Measurements from ENCODE around the gene PRDM16.

The PRDM16 gene

DNA sequence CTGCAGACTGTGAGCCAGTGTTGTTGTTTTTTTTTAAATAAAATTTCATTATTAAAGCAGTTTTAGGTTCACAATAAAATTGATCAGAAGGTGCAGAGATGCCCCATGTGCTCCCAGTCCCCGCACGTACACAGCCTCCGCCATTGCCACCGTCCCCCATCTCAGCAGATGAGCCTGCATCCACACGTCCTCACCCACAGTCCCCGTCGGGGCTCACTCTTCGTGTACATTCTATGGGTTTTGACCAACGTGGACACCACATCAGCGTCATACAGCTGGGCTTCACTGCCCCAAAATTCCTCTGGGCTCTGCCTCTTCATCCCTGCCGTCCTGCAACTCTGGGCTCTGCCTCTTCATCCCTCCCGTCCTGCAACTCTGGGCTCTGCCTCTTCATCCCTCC lies 373.9 kb downstream of the PRDM16 start:
- no peak for FAIRE-seq
- TF ChIP-seq, protein P1, sequence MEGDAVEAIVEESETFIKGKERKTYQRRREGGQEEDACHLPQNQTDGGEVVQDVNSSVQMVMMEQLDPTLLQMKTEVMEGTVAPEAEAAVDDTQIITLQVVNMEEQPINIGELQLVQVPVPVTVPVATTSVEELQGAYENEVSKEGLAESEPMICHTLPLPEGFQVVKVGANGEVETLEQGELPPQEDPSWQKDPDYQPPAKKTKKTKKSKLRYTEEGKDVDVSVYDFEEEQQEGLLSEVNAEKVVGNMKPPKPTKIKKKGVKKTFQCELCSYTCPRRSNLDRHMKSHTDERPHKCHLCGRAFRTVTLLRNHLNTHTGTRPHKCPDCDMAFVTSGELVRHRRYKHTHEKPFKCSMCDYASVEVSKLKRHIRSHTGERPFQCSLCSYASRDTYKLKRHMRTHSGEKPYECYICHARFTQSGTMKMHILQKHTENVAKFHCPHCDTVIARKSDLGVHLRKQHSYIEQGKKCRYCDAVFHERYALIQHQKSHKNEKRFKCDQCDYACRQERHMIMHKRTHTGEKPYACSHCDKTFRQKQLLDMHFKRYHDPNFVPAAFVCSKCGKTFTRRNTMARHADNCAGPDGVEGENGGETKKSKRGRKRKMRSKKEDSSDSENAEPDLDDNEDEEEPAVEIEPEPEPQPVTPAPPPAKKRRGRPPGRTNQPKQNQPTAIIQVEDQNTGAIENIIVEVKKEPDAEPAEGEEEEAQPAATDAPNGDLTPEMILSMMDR (IDR thresholded peaks at IDR 0.05; ENCODE audit: insufficient read depth, missing control alignments): no peak
- DNase-seq (ENCODE audit: insufficient read length, low spot score): no peak

DNA sequence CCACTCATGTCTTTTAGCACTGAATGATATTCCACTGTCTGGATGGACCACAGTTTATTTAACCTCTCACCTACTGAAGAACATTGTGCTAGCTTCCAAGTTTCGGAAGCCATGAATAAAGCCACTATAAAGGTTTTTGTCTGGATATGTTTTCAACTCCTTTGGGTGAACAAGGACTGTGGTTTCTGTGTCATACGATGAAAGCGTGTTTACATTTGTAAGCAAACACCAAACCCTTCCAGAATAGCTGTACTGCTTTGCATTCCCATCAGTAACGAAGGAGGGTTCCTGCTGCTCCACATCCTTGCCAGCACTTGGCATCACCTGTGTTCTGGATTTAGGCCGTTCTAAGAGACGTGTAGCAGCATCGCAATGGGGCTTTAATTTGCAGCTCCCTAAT lies 374.8 kb downstream of the PRDM16 start:
- DNase-seq (ENCODE audit: insufficient read length, low spot score): no peak
- no peak for FAIRE-seq
- TF ChIP-seq, protein P1 (IDR thresholded peaks at IDR 0.05; ENCODE audit: insufficient read depth, missing control alignments): no peak

DNA sequence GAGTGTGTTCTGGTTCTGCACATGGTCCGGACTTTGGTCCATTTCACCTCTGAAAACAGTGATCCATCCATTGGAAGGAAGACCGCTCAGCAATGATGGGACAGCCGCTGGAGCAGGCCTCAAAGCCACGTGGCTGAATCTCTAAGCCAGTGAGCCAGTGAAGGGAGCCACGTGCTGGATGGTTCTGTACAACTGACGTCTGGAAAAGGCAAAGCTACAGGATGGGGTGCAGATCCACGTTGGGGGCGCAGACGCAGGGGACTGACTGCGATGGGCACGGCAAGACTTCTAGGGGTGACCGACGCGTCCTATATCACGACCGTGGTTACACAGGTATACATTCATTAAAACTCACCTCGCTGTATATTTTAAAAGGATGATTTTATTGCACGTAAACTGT lies 375.3 kb downstream of the PRDM16 start:
- no peak for FAIRE-seq
- no peak for DNase-seq (ENCODE audit: insufficient read length, low spot score)
- TF ChIP-seq, protein P1 (IDR thresholded peaks at IDR 0.05; ENCODE audit: insufficient read depth, missing control alignments): no peak

DNA sequence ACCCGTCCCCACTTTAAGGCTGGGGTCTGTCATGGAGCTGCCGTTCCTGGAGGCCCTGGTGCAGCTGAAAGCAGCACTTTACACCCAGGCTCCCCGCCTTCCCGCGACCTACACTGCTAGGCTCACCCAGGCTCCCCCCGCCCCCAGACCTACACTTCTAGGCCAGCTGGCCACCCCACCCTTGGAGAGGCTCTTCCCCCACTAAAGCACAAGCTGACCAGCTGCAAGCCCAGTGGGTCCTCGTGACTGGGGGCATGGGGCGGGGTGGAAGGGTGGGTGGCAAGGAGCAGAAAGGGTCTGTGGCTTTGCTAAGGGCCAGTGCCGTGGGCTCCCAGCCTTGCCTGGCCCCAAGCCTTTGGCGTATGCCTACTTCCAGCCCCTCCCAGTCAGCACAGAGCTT lies 375.7 kb downstream of the PRDM16 start:
- no peak for FAIRE-seq
- TF ChIP-seq, protein P1 (IDR thresholded peaks at IDR 0.05; ENCODE audit: insufficient read depth, missing control alignments): no peak
- no peak for DNase-seq (ENCODE audit: insufficient read length, low spot score)

DNA sequence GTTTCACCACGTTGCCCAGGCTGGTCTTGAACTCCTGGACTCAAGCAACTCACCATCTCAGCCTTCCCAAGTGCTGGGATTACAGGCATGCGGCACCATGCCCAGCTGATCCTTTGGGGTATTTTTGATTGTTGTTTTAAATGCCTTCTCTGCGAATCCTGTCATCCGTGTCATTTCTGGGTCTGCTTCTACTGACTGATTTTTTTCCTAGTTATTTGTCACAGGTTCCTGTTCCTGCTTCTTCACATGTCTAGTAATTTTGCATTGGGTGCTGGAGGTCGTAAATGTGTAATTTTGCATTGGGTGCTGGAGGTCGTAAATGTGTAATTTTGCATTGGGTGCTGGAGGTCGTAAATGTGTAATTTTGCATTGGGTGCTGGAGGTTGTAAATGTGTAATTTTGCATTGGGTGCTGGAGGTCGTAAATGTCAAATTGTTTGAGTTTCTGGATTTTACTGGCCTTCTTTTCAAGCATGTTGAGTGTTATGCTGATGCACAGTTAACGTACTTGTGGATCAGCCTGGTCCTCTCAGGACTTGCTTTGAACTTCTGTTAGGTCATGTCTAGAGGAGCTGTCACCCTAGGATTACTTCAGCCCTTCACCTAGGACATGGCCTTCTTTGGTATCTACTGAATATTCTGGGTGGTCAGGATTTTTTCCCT lies 381.3 kb downstream of the PRDM16 start:
- FAIRE-seq (no peak), DNase-seq (ENCODE audit: insufficient read length, low spot score) (no peak)
- TF ChIP-seq, protein P1 (IDR thresholded peaks at IDR 0.05; ENCODE audit: insufficient read depth, missing control alignments): no peak

DNA sequence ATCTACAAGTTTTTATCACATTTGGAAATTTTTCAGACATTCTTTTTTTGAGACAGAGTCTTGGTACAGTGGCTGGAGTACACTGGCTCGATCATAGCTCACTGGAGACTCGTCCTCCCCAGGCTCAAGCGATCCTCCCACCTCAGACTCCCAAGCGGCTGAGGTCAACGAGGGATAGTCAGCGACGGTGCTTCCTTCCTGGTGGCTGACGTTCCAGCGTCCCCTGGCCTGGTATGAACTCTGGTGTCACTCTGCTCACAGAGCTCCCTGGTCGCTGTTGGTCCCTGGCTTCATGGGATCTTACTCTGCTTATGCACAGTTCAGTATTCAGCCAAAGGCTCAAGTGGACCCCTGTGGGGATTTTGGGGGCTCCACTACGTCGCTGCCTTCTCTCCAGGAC lies 382.0 kb downstream of the PRDM16 start:
- no peak for DNase-seq (ENCODE audit: insufficient read length, low spot score)
- TF ChIP-seq, protein P1 (IDR thresholded peaks at IDR 0.05; ENCODE audit: insufficient read depth, missing control alignments): no peak
- FAIRE-seq: no peak

DNA sequence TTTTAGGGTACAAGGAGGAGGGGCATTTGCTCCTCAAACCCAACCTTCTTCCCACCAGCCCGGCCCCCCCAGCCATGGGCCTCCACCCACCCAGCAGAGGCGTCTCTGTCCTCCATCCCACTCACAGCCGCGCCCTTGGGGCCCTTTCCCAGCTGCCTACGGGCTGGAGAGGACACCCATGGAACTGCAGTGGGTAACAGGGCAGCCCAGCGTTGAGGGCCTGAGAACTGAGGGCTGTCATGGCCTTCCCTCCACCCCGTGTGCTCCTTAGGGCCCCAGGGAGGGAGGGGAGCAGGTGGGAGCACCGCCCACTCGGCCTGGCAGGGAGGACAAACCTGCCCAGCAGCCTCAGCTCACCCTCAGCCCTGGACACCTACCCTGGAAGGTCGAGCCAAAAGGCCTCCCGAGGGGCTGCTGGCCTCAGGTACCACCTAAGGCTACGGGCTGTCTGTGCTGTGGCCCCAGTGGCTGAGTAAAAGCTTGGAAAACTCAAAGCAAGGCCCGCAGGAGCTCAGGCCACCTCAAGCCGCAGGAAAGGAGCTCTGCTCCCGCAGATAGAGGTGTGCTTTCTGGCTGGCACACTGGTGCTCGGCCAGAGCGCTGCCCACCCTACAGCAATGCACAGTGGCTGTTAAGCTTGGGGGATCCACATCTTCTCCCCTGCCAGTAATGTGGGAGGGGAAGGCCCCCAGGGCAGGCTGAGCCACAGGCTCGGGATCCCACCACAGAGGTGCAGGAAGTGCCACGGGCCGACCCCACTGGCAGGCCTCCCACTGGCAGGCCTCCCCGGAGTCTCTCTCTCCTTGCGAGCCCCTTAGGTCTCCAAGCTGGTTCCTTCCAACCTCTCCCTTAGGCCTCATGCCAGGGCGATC lies 383.2 kb downstream of the PRDM16 start:
- FAIRE-seq: no peak
- no peak for DNase-seq (ENCODE audit: insufficient read length, low spot score)
- TF ChIP-seq, protein P1 (IDR thresholded peaks at IDR 0.05; ENCODE audit: insufficient read depth, missing control alignments): no peak
